HG02870 (cell line): ENCODE data around the gene ROBO2.

ENCODE experiments used
- ATAC-seq: cut with Tn5 transposase; IDR thresholded peaks from one replicate; pipeline ENCODE4 v1.9.1; 2021; ENCODE audit warnings: mild to moderate bottlenecking, moderate library complexity; ENCODE audit not compliant: unreplicated experiment

Gene ROBO2

GRCh38 chr3:77321646-77322045 lies 281.7 kb downstream of the ROBO2 start:
- ATAC-seq, result no peak

GRCh38 chr3:77323626-77324025 lies 283.7 kb downstream of the ROBO2 start:
- ATAC-seq, result no peak

- ATAC-seq, result no peak
These were observed 284.2 kb downstream of the ROBO2 start for GRCh38 chr3:77324105-77324504.

GRCh38 chr3:77325280-77325679 lies 285.4 kb downstream of the ROBO2 start:
- ATAC-seq, result no peak

- ATAC-seq, result no peak
These were observed 285.8 kb downstream of the ROBO2 start for GRCh38 chr3:77325702-77326101.

GRCh38 chr3:77326586-77326985 lies 286.7 kb downstream of the ROBO2 start:
- no peak for ATAC-seq

- ATAC-seq, result no peak
These were observed 288.8 kb downstream of the ROBO2 start for GRCh38 chr3:77328690-77329089.

- no peak for ATAC-seq
These were observed 289.2 kb downstream of the ROBO2 start for GRCh38 chr3:77329116-77329515.

- no peak for ATAC-seq
These were observed 298.3 kb downstream of the ROBO2 start for GRCh38 chr3:77338195-77338594.

- ATAC-seq, result no peak
These were observed 302.1 kb downstream of the ROBO2 start for GRCh38 chr3:77342027-77342426.

GRCh38 chr3:77342688-77343087 lies 302.8 kb downstream of the ROBO2 start:
- no peak for ATAC-seq

GRCh38 chr3:77345009-77345408 lies 305.1 kb downstream of the ROBO2 start:
- ATAC-seq, result no peak

GRCh38 chr3:77348244-77348855 lies 308.5 kb downstream of the ROBO2 start:
- ATAC-seq, result no peak

- ATAC-seq, result no peak
These were observed 315.1 kb downstream of the ROBO2 start for GRCh38 chr3:77354958-77355357.

- ATAC-seq, result no peak
These were observed 323.0 kb downstream of the ROBO2 start for GRCh38 chr3:77362936-77363335.

- no peak for ATAC-seq
These were observed 325.3 kb downstream of the ROBO2 start for GRCh38 chr3:77365152-77365551.

- ATAC-seq, result no peak
These were observed 330.5 kb downstream of the ROBO2 start for GRCh38 chr3:77370413-77370812.

GRCh38 chr3:77372018-77372417 lies 332.1 kb downstream of the ROBO2 start:
- ATAC-seq, result no peak

- no peak for ATAC-seq
These were observed 332.9 kb downstream of the ROBO2 start for GRCh38 chr3:77372634-77373346.

- ATAC-seq, result no peak
These were observed 333.7 kb downstream of the ROBO2 start for GRCh38 chr3:77373619-77374018.

- ATAC-seq, result no peak
These were observed 336.6 kb downstream of the ROBO2 start for GRCh38 chr3:77376511-77376910.

GRCh38 chr3:77377717-77378116 lies 337.8 kb downstream of the ROBO2 start:
- ATAC-seq, result no peak

- no peak for ATAC-seq
These were observed 340.2 kb downstream of the ROBO2 start for GRCh38 chr3:77380136-77380535.
